CD4-positive, alpha-beta T cell treated with Interleukin-2 at 100 ng/mL for 4 hours (primary cell): ENCODE data around the gene GDAP2.
"Not testable (repeated sequence)": the region's sequence is repeated elsewhere in the genome, so short reads cannot be mapped to it uniquely, and the experiment has no call there.

Experiments
- DNase-seq: peaks from one replicate; pipeline ENCODE4 v3.0.0-alpha.2; 2020; ENCODE audit warnings: low spot score

Gene GDAP2

GRCh38 chr1:117902944-117903343, 26.5 kb downstream of the GDAP2 start:
- no peak for DNase-seq

- no peak for DNase-seq
Measured at GRCh38 chr1:117899801-117900200, 29.6 kb downstream of the GDAP2 start.

DNA sequence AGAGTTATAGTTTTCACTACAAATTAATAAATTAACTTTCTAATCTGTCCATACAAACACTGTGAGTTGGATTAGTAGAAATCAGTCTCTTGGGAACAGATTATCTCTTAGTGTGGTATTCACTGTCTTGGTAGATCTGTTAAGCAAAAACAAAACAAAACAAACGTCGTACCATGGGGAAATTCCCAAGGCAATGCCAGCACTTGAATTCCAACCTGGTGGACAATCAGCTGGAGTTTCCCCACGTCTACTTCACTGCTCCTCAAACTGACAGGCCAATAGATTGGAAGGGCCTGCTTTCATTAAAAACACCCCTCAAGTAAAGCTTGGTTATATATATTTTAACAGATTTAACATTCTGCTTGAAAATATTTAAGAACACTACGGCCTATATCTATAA, 31.9 kb downstream of the GDAP2 start:
- no peak for DNase-seq

- peak; percentile 66 for DNase-seq
Measured at GRCh38 chr1:117895482-117896114, 33.8 kb downstream of the GDAP2 start.

DNA sequence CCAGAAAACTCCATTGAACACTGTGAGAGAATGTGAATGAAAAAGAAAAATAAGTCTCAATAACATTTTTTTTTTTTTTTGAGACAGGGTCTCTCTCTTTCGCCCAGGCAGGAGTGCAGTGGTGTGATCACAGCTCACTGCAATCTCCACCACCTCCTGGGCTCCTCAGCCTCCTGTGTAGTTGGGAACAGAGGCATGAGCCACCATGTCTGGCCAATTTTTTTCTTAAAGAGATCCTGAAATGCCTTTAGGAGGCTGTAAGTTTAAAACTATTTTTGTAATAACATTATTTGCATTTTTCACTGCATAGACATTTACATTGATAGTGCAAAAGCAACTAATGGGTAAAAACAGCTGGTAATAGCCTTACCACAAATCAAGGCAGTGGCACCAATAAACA, 35.3 kb downstream of the GDAP2 start:
- no peak for DNase-seq

GRCh38 chr1:117892512-117892911, 36.9 kb downstream of the GDAP2 start:
- no peak for DNase-seq

GRCh38 chr1:117890452-117890851, 39.0 kb downstream of the GDAP2 start:
- no peak for DNase-seq

GRCh38 chr1:117886101-117886795, 43.2 kb downstream of the GDAP2 start:
- DNase-seq, result no peak

DNA sequence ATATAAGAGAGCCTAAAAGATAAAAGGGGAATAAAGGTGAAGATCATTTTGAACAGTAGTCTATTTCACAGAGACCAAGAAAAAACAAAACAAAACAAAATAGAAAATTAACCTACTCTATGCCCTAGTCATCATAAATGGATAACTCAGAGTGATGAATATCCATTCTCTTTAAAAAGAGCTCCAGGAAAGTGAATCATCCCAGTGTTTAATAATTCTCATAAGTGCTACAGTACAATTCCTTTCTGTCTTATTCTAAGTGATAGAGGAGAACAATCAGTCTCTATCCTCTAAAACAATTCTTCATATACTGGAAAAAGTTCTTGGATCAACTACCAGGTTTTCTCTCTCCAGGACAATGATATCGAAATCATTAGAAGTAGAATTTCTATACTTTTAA, 45.8 kb downstream of the GDAP2 start:
- DNase-seq, result no peak

- DNase-seq, result no peak
Measured at GRCh38 chr1:117879284-117879683, 50.1 kb downstream of the GDAP2 start.

DNA sequence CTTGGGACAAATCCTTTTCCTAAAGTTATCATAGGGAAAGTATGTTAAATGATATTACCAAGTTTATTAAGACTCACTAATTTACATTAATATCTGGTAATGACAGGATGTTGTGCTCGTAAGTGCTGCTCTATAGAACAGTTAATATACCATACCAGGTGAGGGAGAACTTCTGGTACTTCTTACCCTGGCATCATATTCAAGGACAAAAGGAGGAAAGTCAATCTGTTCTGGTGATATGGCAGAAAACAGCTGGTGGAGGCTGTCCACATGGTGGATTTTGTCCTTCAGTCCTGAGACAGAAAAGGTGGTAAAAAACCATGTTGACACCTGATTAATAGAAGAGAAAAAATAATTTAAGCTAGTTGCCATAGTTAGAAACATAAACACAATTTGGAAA, 51.6 kb downstream of the GDAP2 start:
- DNase-seq, result no peak

- no peak for DNase-seq
Measured at GRCh38 chr1:117871013-117871412, 58.4 kb downstream of the GDAP2 start.

DNA sequence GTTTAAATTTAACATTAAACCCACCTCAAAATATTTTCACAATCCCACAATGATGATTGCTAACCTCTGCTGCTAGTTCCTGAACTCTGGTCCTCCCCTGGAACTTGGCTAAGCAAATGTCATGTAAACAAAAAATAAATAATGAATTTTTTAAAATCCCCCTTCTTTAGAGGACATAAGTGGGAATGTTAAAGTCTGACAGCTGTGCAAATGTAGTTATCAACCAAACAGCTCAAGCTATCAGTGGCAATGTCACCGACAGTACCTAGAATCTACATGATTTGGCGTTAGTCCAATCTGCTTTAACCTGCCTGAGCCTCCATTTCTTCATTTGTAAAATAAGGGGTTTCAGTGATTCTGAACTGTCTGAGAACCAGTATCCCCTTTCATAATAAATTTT, 67.7 kb downstream of the GDAP2 start:
- no peak for DNase-seq

DNA sequence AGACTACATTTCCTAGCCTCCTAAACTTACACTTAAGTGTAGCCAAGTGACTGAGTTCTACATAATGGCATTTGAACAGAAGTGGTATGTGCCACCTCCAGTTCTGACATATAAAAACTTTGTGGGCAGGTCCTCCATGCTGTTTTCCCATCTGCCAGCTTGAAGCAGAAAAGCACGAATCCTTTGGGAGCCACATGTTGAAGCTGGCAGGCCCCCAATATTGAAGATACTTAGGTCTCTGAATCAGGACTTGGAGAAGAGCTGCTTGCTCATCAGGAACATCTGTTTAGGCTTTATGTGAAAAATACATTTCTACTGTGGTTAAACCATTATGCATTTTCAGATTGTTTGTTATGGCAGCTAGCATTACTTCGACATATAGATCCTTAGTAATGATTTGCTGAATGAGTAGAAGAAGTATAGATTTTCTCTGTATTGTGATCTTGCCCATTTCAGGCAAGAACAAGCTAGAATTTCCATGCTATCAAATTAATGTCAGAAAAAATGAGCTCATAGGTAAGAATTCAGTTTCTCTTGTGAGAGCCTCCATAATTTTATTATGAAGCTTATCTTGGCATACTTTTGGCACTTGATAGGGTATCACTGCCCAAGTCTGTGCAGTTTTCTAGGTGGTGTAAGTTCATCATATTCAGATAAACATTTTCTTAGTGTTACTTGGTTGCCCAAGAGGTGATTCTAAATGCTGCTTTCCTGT, 68.4 kb downstream of the GDAP2 start:
- DNase-seq, result no peak

DNA sequence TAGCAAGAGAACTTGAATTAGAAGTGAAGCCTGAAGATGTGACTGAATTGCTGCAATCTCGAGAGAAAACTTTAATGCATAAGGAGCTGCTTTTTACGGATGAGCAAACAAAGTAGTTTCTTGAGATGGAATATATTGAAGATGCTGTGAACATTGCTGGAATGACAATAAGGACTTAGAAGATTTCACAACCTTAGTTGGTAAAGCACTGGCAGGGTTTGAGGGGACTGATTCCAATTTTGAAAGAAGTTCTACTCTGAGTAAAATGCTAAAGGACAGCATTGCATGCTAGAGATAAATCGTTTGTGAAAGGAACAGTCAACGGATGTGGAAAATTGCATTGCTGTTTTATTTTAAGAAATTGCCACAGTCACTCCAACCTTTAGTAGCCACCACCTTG, 69.5 kb downstream of the GDAP2 start:
- DNase-seq, result no peak

DNA sequence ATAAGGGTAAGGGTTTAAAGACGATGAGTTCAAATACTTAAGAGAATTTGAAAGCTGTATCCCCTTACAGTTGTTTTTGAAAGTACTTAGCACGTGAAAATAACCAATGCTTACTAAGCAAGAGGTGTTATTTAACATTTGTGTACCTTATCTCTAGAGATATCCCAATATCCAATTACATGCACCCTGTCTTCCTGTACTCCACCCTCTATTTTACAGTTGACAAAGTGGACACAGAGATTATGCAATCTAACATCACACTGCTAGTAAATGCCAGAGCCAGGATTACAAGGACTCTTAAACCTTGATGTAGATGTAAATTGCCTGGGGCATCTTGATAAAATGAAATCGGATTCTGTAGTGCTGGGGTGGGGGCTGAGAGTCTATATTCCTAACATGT, 72.0 kb downstream of the GDAP2 start:
- DNase-seq, result no peak

- DNase-seq, result no peak
Measured at GRCh38 chr1:117852853-117853553, 76.4 kb downstream of the GDAP2 start.

GRCh38 chr1:117851687-117852086, 77.7 kb downstream of the GDAP2 start:
- DNase-seq, result no peak

GRCh38 chr1:117846674-117847425, 82.6 kb downstream of the GDAP2 start:
- DNase-seq, result no peak

- DNase-seq, result not testable (repeated sequence)
Measured at GRCh38 chr1:117844478-117844877, 84.9 kb downstream of the GDAP2 start.

DNA sequence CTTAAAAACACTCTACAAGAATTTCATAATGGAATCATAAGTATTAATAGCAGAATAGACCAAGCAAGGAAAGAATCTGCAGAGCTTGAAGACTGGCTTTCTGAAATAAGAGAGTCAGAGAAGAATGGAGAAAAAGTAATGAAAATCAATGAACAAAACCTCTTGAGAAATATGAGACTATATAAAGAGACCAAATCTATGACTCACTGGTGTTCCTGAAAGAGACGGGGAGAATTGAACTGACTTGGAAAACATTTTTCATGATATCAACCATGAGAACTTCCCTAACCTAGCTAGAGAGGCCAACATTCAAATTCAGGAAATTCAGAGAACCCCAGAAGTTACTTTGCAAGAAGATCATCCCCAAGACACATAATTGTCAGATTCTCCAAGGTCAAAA, 85.6 kb downstream of the GDAP2 start:
- no peak for DNase-seq
